Measurements from ENCODE around the gene UBE3B. TPM values are rescaled to one million over a fixed set of nuclear protein-coding genes. Genes with fewer than 3 reads are reported as not detected.

Gene UBE3B
- total RNA-seq, 1 donor from 2014 or later, result 28.4 TPM

GRCh38 chr12:109459247-109459646 is 18.2 kb upstream of the UBE3B start:
- H3K79me2 ChIP-seq (ENCODE audit: low read depth), result peaks cover 47% of the 10 kb centered on the region
- H3K4me1 ChIP-seq, result peaks cover 40% of the 10 kb centered on the region
- no peak overlapping the region for H3K27ac ChIP-seq
- H3K9me3 ChIP-seq (ENCODE audit: low read depth), result no peaks in the 10 kb centered on the region
- TF ChIP-seq EZH2phosphoT487 (IDR thresholded peaks at IDR 0.05), result no peak
- TF ChIP-seq CTCF (IDR thresholded peaks at IDR 0.05), result no peak
- TF ChIP-seq EZH2 (IDR thresholded peaks at IDR 0.05), result no peak
- peaks cover 4% of the 10 kb centered on the region for H3K27me3 Mint-ChIP-seq (ENCODE audit: insufficient read depth, low read depth)
- H2AFZ ChIP-seq (replicated peaks), result no peak overlapping the region
- H3K27me3 ChIP-seq, result no peaks in the 10 kb centered on the region
- no peaks in the 10 kb centered on the region for H3K36me3 ChIP-seq
- peak overlapping the region; percentile 66 for H3K4me2 ChIP-seq
- H4K20me1 ChIP-seq (ENCODE audit: low read depth), result peaks cover 72% of the 10 kb centered on the region
- peaks cover 27% of the 10 kb centered on the region for H3K36me3 Mint-ChIP-seq
- H3K27ac Mint-ChIP-seq, result peak overlapping the region; percentile 97
- H3K9ac ChIP-seq, result no peak overlapping the region
- H3K4me1 Mint-ChIP-seq, result peaks cover 75% of the 10 kb centered on the region
- DNase-seq (ENCODE audit: low spot score), result no peak
- peaks cover 20% of the 10 kb centered on the region for H3F3A ChIP-seq (ENCODE audit: low read depth)
- peak overlapping the region; percentile 14 for H3K4me3 Mint-ChIP-seq
- H3K9me3 Mint-ChIP-seq, result no peaks in the 10 kb centered on the region
- H3K4me3 ChIP-seq, result peak overlapping the region; percentile 23

DNA sequence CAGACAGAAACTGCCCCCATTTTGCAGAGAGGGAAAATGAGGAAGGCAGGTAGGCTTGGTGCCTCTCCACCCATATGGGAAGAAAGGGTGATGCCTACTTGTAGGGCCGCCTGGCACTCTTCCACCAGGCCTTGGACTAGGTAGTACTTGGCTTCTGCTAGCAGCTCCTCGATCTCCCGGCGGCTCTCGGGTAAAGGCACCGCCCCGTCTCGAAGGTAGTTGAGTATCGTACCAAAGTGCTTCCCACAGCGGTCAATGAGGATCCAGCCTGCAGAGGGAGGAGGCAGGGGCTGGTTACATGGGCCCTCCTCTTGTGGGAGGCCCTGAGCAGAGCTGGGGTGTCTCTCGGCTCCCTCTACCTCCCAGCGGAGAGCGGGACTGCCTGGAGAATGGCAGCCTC is 16.9 kb upstream of the UBE3B start:
- TF ChIP-seq EZH2phosphoT487 (IDR thresholded peaks at IDR 0.05) (no peak), CTCF (IDR thresholded peaks at IDR 0.05) (no peak), EZH2 (IDR thresholded peaks at IDR 0.05) (no peak)
- peak overlapping the region; percentile 19 for H3K4me3 Mint-ChIP-seq
- Histone ChIP-seq H4K20me1 (ENCODE audit: low read depth) (peaks cover 85% of the 10 kb centered on the region), H3K9me3 (ENCODE audit: low read depth) (no peaks in the 10 kb centered on the region), H3F3A (ENCODE audit: low read depth) (peaks cover 20% of the 10 kb centered on the region), H3K79me2 (ENCODE audit: low read depth) (peaks cover 54% of the 10 kb centered on the region), H3K36me3 (no peaks in the 10 kb centered on the region), H3K27me3 (no peaks in the 10 kb centered on the region), H3K27ac (no peak overlapping the region), H2AFZ (replicated peaks) (no peak overlapping the region), H3K4me2 (no peak overlapping the region), H3K4me3 (no peak overlapping the region), H3K9ac (no peak overlapping the region), H3K4me1 (peaks cover 40% of the 10 kb centered on the region)
- peaks cover 87% of the 10 kb centered on the region for H3K4me1 Mint-ChIP-seq
- peaks cover 4% of the 10 kb centered on the region for H3K27me3 Mint-ChIP-seq (ENCODE audit: insufficient read depth, low read depth)
- peak overlapping the region; percentile 100 for H3K27ac Mint-ChIP-seq
- H3K36me3 Mint-ChIP-seq, result peaks cover 30% of the 10 kb centered on the region
- no peaks in the 10 kb centered on the region for H3K9me3 Mint-ChIP-seq
- no peak for DNase-seq (ENCODE audit: low spot score)

DNA sequence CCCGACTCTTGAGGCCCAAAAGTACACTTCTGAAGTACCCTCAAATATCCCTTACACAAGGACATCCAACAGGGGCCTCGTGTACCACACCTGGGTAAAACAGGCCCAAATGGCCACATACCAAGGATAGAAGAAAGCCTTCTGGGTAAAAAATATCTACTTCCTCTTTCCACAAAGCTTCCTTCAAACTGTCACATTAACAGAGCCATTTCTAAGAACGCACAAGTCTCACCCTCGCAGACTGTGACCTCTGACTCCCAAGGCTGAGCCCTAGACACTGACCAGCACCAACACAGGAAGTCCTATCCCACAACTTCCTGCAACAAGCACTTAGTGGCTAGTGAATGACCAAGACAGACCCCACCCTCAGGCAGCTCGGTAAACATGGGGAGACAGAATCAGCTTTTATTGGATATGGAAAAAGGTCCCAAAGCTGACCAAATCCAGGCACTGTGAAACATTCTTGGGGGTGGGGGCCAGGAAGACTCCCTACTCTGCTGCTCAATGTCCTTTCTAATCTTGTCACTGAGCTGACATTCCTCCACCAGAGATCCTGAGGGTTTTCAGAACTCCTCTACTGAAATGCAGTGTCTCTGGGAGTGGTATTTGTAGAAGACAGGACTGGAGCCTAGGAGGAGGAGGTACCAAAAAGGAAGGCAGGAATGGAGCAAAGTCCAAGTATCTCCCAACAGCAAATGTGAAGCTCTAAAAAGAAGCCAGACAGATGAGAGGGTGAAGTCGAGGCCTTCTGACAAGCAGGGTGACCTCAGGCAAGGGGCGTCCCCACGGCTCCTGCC is 16.2 kb upstream of the UBE3B start:
- H3K27ac ChIP-seq, result no peak overlapping the region
- Mint-ChIP-seq H3K27me3 (ENCODE audit: insufficient read depth, low read depth) (peaks cover 4% of the 10 kb centered on the region), H3K27ac (peak overlapping the region; percentile 100), H3K4me1 (peaks cover 91% of the 10 kb centered on the region), H3K9me3 (no peaks in the 10 kb centered on the region), H3K4me3 (peak overlapping the region; percentile 33), H3K36me3 (peaks cover 30% of the 10 kb centered on the region)
- TF ChIP-seq CTCF (IDR thresholded peaks at IDR 0.05) (no peak), EZH2 (IDR thresholded peaks at IDR 0.05) (no peak), EZH2phosphoT487 (IDR thresholded peaks at IDR 0.05) (no peak)
- H4K20me1 ChIP-seq (ENCODE audit: low read depth), result peaks cover 92% of the 10 kb centered on the region
- H3K4me3 ChIP-seq, result no peak overlapping the region
- no peak overlapping the region for H3K4me2 ChIP-seq
- H3K27me3 ChIP-seq, result no peaks in the 10 kb centered on the region
- H3K9ac ChIP-seq, result no peak overlapping the region
- DNase-seq (ENCODE audit: low spot score), result no peak
- H2AFZ ChIP-seq (replicated peaks), result no peak overlapping the region
- peaks cover 60% of the 10 kb centered on the region for H3K79me2 ChIP-seq (ENCODE audit: low read depth)
- H3K9me3 ChIP-seq (ENCODE audit: low read depth), result no peaks in the 10 kb centered on the region
- H3K4me1 ChIP-seq, result peaks cover 40% of the 10 kb centered on the region
- peaks cover 20% of the 10 kb centered on the region for H3F3A ChIP-seq (ENCODE audit: low read depth)
- H3K36me3 ChIP-seq, result no peaks in the 10 kb centered on the region
